OCI-LY1 (cell line): ENCODE data around the gene CHADL.

Experiments
- CTCF ChIP-seq: fragments of 200-600 bp; sonication (generic), shearing (Covaris generic); IDR thresholded peaks from 2 replicates; pipeline ENCODE4 v1.5.1; 2017; ENCODE audit warnings: mild to moderate bottlenecking, antibody characterized with exemption, low read length, moderate library complexity, mixed read lengths
- EZH2 ChIP-seq: fragments of 200-600 bp; sonication (generic), shearing (Covaris generic); IDR thresholded peaks from 2 replicates; pipeline ENCODE4 v1.8.0; 2017; ENCODE audit warnings: borderline replicate concordance, mixed run types, mild to moderate bottlenecking, antibody characterized with exemption, low read length, moderate library complexity, mixed read lengths

DNA sequence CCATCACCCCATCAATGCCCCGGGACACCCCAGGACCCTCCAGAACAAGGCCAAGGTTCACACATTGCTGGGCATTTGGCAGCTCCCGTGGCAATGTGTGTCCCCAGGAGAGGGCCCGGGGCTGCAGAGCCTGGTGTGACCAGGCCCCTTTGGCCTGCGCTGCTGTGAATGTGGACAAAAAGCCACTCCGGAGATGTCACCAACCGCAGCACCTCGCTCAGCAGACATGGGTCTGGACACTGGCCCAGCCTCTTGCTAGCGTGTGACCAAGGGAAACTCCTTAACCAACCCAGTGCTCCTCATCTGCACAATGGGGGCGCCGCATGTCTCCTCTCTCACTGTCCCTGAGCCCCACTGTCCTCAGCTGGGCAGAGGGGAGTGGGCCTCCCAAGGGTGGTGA, 8.0 kb upstream of the CHADL start:
- TF ChIP-seq CTCF (no peak), EZH2 (no peak)
